Ovary (tissue), 9 donors: Measurements from ENCODE around the gene WDR20. TPM values are rescaled to one million over a fixed set of nuclear protein-coding genes. Genes with fewer than 3 reads are reported as not detected.

ENCODE experiments used
- DNase-seq, 5 donors: peaks; one replicate each; pipeline ENCODE4 v3.0.0-alpha.2; 2019 to 2020
- H3K27ac ChIP-seq, 2 donors: fragments of 200-600 bp; one replicate each; pipeline versions ENCODE4 v1.5.1 to v1.8.0; 2019 to 2022
- H3K27me3 ChIP-seq: fragments of 200-600 bp; one replicate; pipeline ENCODE4 v1.8.0; 2022
- H3K36me3 ChIP-seq: fragments of 200-600 bp; sonication (generic); one replicate; pipeline ENCODE4 v1.5.1; 2019
- H3K4me1 ChIP-seq: one replicate; pipeline ENCODE4 v1.8.1; 2013; ENCODE audit warnings: mild to moderate bottlenecking, moderate library complexity; ENCODE audit not compliant: insufficient read depth
- H3K4me3 ChIP-seq: fragments of 200-600 bp; sonication (generic); one replicate; pipeline ENCODE4 v1.5.1; 2017
- H3K9me3 ChIP-seq, 2 donors: fragments of 200-600 bp in 1 of 2; sonication (generic) in 1 of 2; one replicate each; pipeline versions ENCODE4 v1.5.1 to v1.8.1; 2013 to 2019; ENCODE audit warnings: mild to moderate bottlenecking in 1 of 2, moderate library complexity in 1 of 2
- CTCF ChIP-seq, 3 donors: fragments of 450-650 bp in 2 of 3; fragments of 200-600 bp in 1 of 3; IDR thresholded peaks; one replicate each; pipeline versions ENCODE4 v1.5.1 to v1.8.0; 2016 to 2022; ENCODE audit warnings: antibody characterized with exemption in 3 of 3, mild to moderate bottlenecking in 1 of 3
- EP300 ChIP-seq: sonication (generic); formaldehyde crosslinking; IDR thresholded peaks from one replicate; pipeline ENCODE4 v1.6.1; 2017; ENCODE audit warnings: antibody characterized with exemption
- POLR2A ChIP-seq: fragments of 450-650 bp; IDR thresholded peaks from one replicate; pipeline ENCODE4 v1.6.1; 2017; ENCODE audit warnings: antibody characterized with exemption, mild to moderate bottlenecking, moderate library complexity
- WGBS, 3 donors: extraction: QIAGEN DNeasy Blood & Tissue Kit in 1 of 3; methylation state at CpG; one replicate each; pipeline versions ENCODE4 v1.1.5 to v1.1.7; 2013 to 2017; 5-methylcytosine and 5-hydroxymethylcytosine counted together
- intact Hi-C, 4 donors: fragments of 100-400 bp; cut with DNase I; formaldehyde crosslinking; loops; one replicate each; pipeline versions ENCODE4 v1.11.0 to v1.15.1; 2022 to 2023
- polyA plus RNA-seq, 2 donors: library from polyadenylated mRNA; stranded (reverse); fragments of 200-250 nt in 1 of 2; fragments of 350-450 nt in 1 of 2; fragmentation: Illumina TruSeq in 1 of 2; extraction: RNeasy Lipid Tissue Mini Kit (QIAGEN cat#74804) in 1 of 2; gene quantifications; one replicate each; pipeline ENCODE4 v1.2.3, GENCODE V29; 2013 to 2014
- total RNA-seq, 7 donors: library from RNA; depleted of rRNA in 2 of 7; stranded (reverse); fragments of >200 nt in 2 of 7; fragmentation: NEBNext Ultra II Directional in 3 of 7; extraction: Animal tissue kit (Norgen Biotek cat#: 25700) in 3 of 7; gene quantifications; one replicate each; pipeline versions ENCODE4 v1.1.0 to v1.2.4, GENCODE V29; 2016 to 2023
- donor health status: DM: no; HTN: no; CAD: no; lungs with moderate emphysema.
- donor health status: DM: no; HTN: no; CAD: no.
- donor health status: Bipolar disorder and iron deficiency.
- donor health status: DM: yes; HTN: yes; CAD: no.
- donor health status: DM: no; HTN: no; CAD: no.
- donor health status: DM: yes; HTN: yes; CAD: no.

Gene WDR20
- total and polyA plus RNA-seq, 9 donors = 13.4 to 42.2 (median 26.8) TPM

GRCh38 chr14:102258136-102258535 is 118.4 kb downstream of the WDR20 start:
- TF ChIP-seq POLR2A = no peak
- TF ChIP-seq CTCF (IDR thresholded peaks at IDR 0.05) = no peak
- no peak for TF ChIP-seq EP300
- no peaks in the 10 kb centered on the region for H3K27me3 ChIP-seq
- WGBS, 3 donors = 95% methylated on average over 6 of the region's 6 CpGs
- H3K4me1 ChIP-seq = peaks cover 2% of the 10 kb centered on the region
- intact Hi-C loops = no loop called here
- DNase-seq = no peak
- H3K36me3 ChIP-seq = no peaks in the 10 kb centered on the region
- H3K9me3 ChIP-seq = no peaks in the 10 kb centered on the region
- H3K27ac ChIP-seq = no peak overlapping the region
- no peak overlapping the region for H3K4me3 ChIP-seq

Other genes with a start within 250 kb of the WDR20 start
- 100 to 1,000 TPM; 221 to 373 (median 292) TPM for gene DYNC1H1, start 175.3 kb upstream of the WDR20 start, total RNA-seq
- 100 to 1,000 TPM; 130 to 233 TPM for gene DYNC1H1, start 175.3 kb upstream of the WDR20 start, polyA plus RNA-seq
- gene HSP90AA1, start 52.9 kb upstream of the WDR20 start, total RNA-seq = 100 to 1,000 TPM; 250 to 502 (median 299) TPM
- gene HSP90AA1, start 52.9 kb upstream of the WDR20 start, polyA plus RNA-seq = 100 to 1,000 TPM; 197 to 319 TPM
- gene MOK, start 165.3 kb downstream of the WDR20 start, total RNA-seq = 10 to 100 TPM; 21.8 to 51.1 (median 24.0) TPM
- 10 to 100 TPM; 20.0 to 23.8 TPM for gene MOK, start 165.3 kb downstream of the WDR20 start, polyA plus RNA-seq
- 10 to 100 TPM in 6 of 7 donors, 1 to 10 TPM in 1; 9.8 to 14.9 (median 12.6) TPM for gene ZNF839, start 179.8 kb downstream of the WDR20 start, total RNA-seq
- 10 to 100 TPM in 1 of 2 donors, 1 to 10 TPM in 1; 6.4 to 11.2 TPM for gene ZNF839, start 179.8 kb downstream of the WDR20 start, polyA plus RNA-seq
- gene CINP, start 223.0 kb downstream of the WDR20 start, total RNA-seq = 10 to 100 TPM; 14.6 to 36.8 (median 26.6) TPM
- 10 to 100 TPM; 28.4 to 59.9 TPM for gene CINP, start 223.0 kb downstream of the WDR20 start, polyA plus RNA-seq
- gene TECPR2, start 223.0 kb downstream of the WDR20 start, total RNA-seq = 10 to 100 TPM; 13.6 to 29.3 (median 26.1) TPM
- 10 to 100 TPM in 1 of 2 donors, 1 to 10 TPM in 1; 8.6 to 12.7 TPM for gene TECPR2, start 223.0 kb downstream of the WDR20 start, polyA plus RNA-seq